Ishikawa (cell line): ENCODE data around the gene PUSL1.

Experiments
- CREB1 ChIP-seq: IDR thresholded peaks from 2 replicates; pipeline ENCODE4 v1.6.1; 2012; ENCODE audit warnings: low read depth
- EP300 ChIP-seq: IDR thresholded peaks from 2 replicates; pipeline ENCODE4 v1.6.1; 2012; ENCODE audit warnings: borderline replicate concordance
- FOXM1 ChIP-seq: IDR thresholded peaks from 2 replicates; pipeline ENCODE4 v1.6.1; 2012; ENCODE audit warnings: low read depth, borderline replicate concordance
- MAX ChIP-seq: IDR thresholded peaks from 2 replicates; pipeline ENCODE4 v1.6.1; 2012
- RAD21 ChIP-seq: IDR thresholded peaks from 2 replicates; pipeline ENCODE4 v1.6.1; 2012; ENCODE audit warnings: low read depth
- REST ChIP-seq: IDR thresholded peaks from 2 replicates; pipeline ENCODE4 v1.6.1; 2012; ENCODE audit warnings: low read depth, mild to moderate bottlenecking
- TAF1 ChIP-seq: IDR thresholded peaks from 2 replicates; pipeline ENCODE4 v1.6.1; 2012; ENCODE audit warnings: low read depth, mild to moderate bottlenecking
- USF1 ChIP-seq: IDR thresholded peaks from 2 replicates; pipeline ENCODE4 v1.6.1; 2012
- YY1 ChIP-seq: IDR thresholded peaks from 2 replicates; pipeline ENCODE4 v1.6.1; 2012; ENCODE audit warnings: low read depth
- ZBTB7A ChIP-seq: IDR thresholded peaks from 2 replicates; pipeline ENCODE4 v1.6.1; 2012; ENCODE audit warnings: low read depth

GRCh38 chr1:1278620-1279019, 29.8 kb upstream of the PUSL1 start:
- TF ChIP-seq USF1 (no peak), REST (no peak), TAF1 (no peak), FOXM1 (no peak), YY1 (no peak), MAX (no peak), ZBTB7A (no peak), RAD21 (no peak), CREB1 (no peak), EP300 (no peak)
